ENCODE measurements around the gene TBC1D21. TPM values are rescaled to one million over a fixed set of nuclear protein-coding genes. Genes with fewer than 3 reads are reported as not detected.
A peak's percentile ranks its signal among the peaks of the same experiment; 100 is the strongest.

TBC1D21 gene
- total and polyA plus RNA-seq, 2 donors from 2014 or later = not detected

DNA sequence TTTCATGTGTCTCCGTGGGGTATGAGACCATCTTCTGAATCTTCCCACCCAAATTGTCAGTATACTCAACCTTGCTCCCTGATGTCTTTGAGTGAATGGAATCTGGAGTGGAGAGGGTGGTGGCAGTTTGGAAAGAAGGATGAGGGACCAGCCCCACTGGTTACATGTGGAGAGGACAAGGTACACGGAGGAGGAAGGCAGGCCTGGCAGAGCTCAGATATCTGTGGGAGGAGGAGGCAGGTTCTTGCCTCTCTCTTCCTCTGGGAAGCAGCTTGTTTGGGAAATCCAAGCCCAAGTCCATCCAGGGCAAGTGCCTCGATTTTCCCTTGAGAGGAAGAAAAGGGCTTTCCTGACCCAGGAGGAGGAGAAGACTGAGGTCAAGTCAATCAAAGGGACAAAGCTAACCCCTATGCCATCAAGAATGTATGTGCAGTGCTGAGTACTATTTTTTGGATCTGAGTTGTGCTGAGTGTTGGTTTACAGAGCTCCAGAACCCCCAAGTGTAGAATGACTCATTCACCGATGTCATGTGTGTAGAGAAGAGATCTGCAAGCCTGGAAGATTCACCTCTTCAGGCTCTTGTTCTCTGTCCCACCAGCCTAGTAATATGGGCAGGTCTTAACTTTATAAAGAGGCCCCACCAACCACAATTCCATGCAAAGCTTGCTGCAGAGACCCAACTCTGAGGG lies 33.1 kb downstream of the TBC1D21 start:
- Histone ChIP-seq H3K4me1 (ENCODE audit: control insufficient read depth in 2 of 3, insufficient read depth in 2 of 3, low read depth in 1 of 3, low read length in 3 of 3) (peaks cover 0 to 5% (median 2%) of the 10 kb centered on the region in 3 donors), H3K27ac (ENCODE audit: low read depth in 2 of 2, low read length in 2 of 2) (no peak overlapping the region), H3K9ac (ENCODE audit: low read length in 3 of 3) (no peak overlapping the region), H3K27me3 (ENCODE audit: control insufficient read depth, insufficient read depth, low read length) (no peaks in the 10 kb centered on the region), H3K9me3 (ENCODE audit: control insufficient read depth in 2 of 3, insufficient read depth in 1 of 3, low read length in 3 of 3) (peaks cover 0 to 4% (median 0%) of the 10 kb centered on the region in 3 donors), H3K36me3 (ENCODE audit: control insufficient read depth in 2 of 3, insufficient read depth in 3 of 3, low read length in 3 of 3) (no peaks in the 10 kb centered on the region), H3K4me3 (ENCODE audit: low read length in 3 of 3) (no peak overlapping the region)
- DNase-seq = peak in 1 of 5 donors; percentile 12
- intact Hi-C loops (cut with DNase I) = no loop called here
- FAIRE-seq = no peak
- TF ChIP-seq, protein P1, sequence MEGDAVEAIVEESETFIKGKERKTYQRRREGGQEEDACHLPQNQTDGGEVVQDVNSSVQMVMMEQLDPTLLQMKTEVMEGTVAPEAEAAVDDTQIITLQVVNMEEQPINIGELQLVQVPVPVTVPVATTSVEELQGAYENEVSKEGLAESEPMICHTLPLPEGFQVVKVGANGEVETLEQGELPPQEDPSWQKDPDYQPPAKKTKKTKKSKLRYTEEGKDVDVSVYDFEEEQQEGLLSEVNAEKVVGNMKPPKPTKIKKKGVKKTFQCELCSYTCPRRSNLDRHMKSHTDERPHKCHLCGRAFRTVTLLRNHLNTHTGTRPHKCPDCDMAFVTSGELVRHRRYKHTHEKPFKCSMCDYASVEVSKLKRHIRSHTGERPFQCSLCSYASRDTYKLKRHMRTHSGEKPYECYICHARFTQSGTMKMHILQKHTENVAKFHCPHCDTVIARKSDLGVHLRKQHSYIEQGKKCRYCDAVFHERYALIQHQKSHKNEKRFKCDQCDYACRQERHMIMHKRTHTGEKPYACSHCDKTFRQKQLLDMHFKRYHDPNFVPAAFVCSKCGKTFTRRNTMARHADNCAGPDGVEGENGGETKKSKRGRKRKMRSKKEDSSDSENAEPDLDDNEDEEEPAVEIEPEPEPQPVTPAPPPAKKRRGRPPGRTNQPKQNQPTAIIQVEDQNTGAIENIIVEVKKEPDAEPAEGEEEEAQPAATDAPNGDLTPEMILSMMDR (IDR thresholded peaks at IDR 0.05; ENCODE audit: borderline replicate concordance, extremely low read depth, insufficient read depth) = no peak

DNA sequence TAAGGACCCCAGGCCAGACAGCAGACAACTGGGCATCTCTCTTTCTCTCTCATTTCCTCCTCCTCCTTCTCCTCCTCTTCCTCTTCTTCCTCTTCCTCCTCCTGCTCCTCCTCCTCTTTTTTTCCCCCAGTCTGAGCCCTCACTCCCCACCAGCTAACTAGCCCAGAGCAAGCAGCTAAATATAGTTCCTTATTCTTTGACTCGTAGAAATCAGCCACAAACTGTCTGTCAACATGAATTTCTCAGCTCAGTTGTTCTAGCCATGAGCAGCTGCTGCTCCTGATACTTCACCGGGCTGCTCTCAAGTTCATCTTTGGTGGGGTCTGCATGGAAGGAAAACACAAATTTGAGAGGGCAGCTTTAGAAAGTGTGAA lies 33.7 kb downstream of the TBC1D21 start:
- DNase-seq (no peak), FAIRE-seq (no peak)
- Histone ChIP-seq H3K4me3 (ENCODE audit: low read length in 3 of 3) (no peak overlapping the region), H3K9ac (ENCODE audit: low read length in 3 of 3) (no peak overlapping the region), H3K36me3 (ENCODE audit: control insufficient read depth in 2 of 3, insufficient read depth in 3 of 3, low read length in 3 of 3) (no peaks in the 10 kb centered on the region), H3K27ac (ENCODE audit: low read depth in 2 of 2, low read length in 2 of 2) (no peak overlapping the region), H3K9me3 (ENCODE audit: control insufficient read depth in 2 of 3, insufficient read depth in 1 of 3, low read length in 3 of 3) (peaks cover 0 to 4% (median 0%) of the 10 kb centered on the region in 3 donors), H3K4me1 (ENCODE audit: control insufficient read depth in 2 of 3, insufficient read depth in 2 of 3, low read depth in 1 of 3, low read length in 3 of 3) (peaks cover 0 to 5% (median 2%) of the 10 kb centered on the region in 3 donors), H3K27me3 (ENCODE audit: control insufficient read depth, insufficient read depth, low read length) (no peaks in the 10 kb centered on the region)
- intact Hi-C loops (cut with DNase I) = no loop called here
- TF ChIP-seq, protein P1 (IDR thresholded peaks at IDR 0.05; ENCODE audit: borderline replicate concordance, extremely low read depth, insufficient read depth) = no peak

DNA sequence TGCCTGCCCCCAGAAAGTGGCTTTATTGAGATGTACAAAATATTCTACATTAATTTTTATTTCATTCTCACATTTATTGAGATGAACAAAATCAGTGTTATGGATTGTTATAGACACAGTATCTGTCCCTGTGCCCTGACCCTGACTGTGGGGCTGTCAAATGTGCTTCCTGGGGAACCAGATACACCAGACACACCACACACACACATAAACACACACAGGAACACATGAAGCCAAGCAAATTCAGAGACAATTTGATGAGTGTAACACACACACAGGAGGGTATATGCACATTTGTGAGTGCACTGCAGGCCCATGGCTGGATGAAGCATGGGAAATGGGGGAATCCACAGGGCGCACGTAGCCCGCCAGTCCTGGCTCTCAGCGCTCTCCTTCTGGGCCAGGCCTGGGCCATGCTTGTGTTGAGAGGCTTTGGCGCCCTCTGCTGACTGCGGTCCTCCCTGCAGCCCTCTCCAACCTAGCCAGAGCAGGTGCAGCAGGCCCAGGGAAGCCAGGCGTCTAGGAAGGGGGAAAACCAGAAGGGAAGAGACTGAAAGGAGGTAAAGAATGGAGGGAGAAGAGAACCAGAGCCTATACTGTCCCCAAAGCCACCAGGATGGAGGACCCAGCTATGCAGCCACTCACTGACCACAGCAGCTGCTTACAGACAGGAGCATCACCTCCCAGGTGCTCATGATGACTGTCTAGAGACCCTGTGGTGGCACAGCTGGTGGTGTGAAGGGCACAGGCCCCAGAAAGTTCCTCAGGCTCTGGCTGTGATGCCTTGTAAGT lies 34.9 kb downstream of the TBC1D21 start:
- intact Hi-C loops (cut with DNase I) = no loop called here
- peaks cover 0 to 4% (median 0%) of the 10 kb centered on the region in 3 donors for H3K9me3 ChIP-seq (ENCODE audit: control insufficient read depth in 2 of 3, insufficient read depth in 1 of 3, low read length in 3 of 3)
- H3K36me3 ChIP-seq (ENCODE audit: control insufficient read depth in 2 of 3, insufficient read depth in 3 of 3, low read length in 3 of 3) = no peaks in the 10 kb centered on the region
- H3K27ac ChIP-seq (ENCODE audit: low read depth in 2 of 2, low read length in 2 of 2) = no peak overlapping the region
- DNase-seq (peak; percentile 79 to 91 (median 85)), FAIRE-seq (no peak)
- no peaks in the 10 kb centered on the region for H3K27me3 ChIP-seq (ENCODE audit: control insufficient read depth, insufficient read depth, low read length)
- TF ChIP-seq, protein P1 (IDR thresholded peaks at IDR 0.05; ENCODE audit: borderline replicate concordance, extremely low read depth, insufficient read depth) = peak; percentile 95
- peaks cover 0 to 5% (median 2%) of the 10 kb centered on the region in 3 donors for H3K4me1 ChIP-seq (ENCODE audit: control insufficient read depth in 2 of 3, insufficient read depth in 2 of 3, low read depth in 1 of 3, low read length in 3 of 3)
- H3K4me3 ChIP-seq (ENCODE audit: low read length in 3 of 3) = no peak overlapping the region
- no peak overlapping the region for H3K9ac ChIP-seq (ENCODE audit: low read length in 3 of 3)
